ENCODE data around the gene FRMD1.

GRCh38 chr6:168090706-168091105, 11.7 kb upstream of the FRMD1 start:
- no peak for TF ChIP-seq EZH2 (IDR thresholded peaks at IDR 0.05)
- no peak for TF ChIP-seq POLR2AphosphoS5 (IDR thresholded peaks at IDR 0.05; ENCODE audit: borderline replicate concordance, low read depth, low read length)
